H9 (cell line): Measurements from ENCODE around the gene GPC6. TPM values are rescaled to one million over a fixed set of nuclear protein-coding genes. Genes with fewer than 3 reads are reported as not detected.

Experiments used
- DNase-seq: peaks from one replicate; pipeline ENCODE4 v3.0.0-alpha.2; 2017
- H2AFZ ChIP-seq: one replicate; pipeline ENCODE4 v1.6.1; 2013; ENCODE audit warnings: mild to moderate bottlenecking, low read length, control low read depth, moderate library complexity
- H2AK5ac ChIP-seq: 2 replicates; pipeline ENCODE4 v1.6.1; 2013; ENCODE audit warnings: low read length, control low read depth, mixed read lengths; ENCODE audit not compliant: insufficient read length
- H2BK120ac ChIP-seq: one replicate; pipeline ENCODE4 v1.6.1; 2013; ENCODE audit warnings: low read depth, mild to moderate bottlenecking, low read length, control low read depth, inconsistent platforms; ENCODE audit not compliant: poor library complexity, severe bottlenecking
- H2BK12ac ChIP-seq: 2 replicates; pipeline ENCODE4 v1.6.1; 2013; ENCODE audit warnings: low read length, control low read depth, mixed read lengths, low read depth; ENCODE audit not compliant: insufficient read length
- H2BK15ac ChIP-seq: 2 replicates; pipeline ENCODE4 v1.6.1; 2013; ENCODE audit warnings: low read depth, low read length, control low read depth
- H2BK20ac ChIP-seq: one replicate; pipeline ENCODE4 v1.6.1; 2013; ENCODE audit warnings: low read depth, mild to moderate bottlenecking, low read length, control low read depth, inconsistent platforms; ENCODE audit not compliant: poor library complexity, severe bottlenecking
- H2BK5ac ChIP-seq: 2 replicates; pipeline ENCODE4 v1.6.1; 2013; ENCODE audit warnings: low read length, control low read depth, mixed read lengths; ENCODE audit not compliant: insufficient read length
- H3K14ac ChIP-seq: 2 replicates; pipeline ENCODE4 v1.6.1; 2013; ENCODE audit warnings: low read length, control low read depth; ENCODE audit not compliant: insufficient read depth
- H3K18ac ChIP-seq: 2 replicates; pipeline ENCODE4 v1.6.1; 2013; ENCODE audit warnings: low read depth, mild to moderate bottlenecking, mixed read lengths, low read length, control low read depth; ENCODE audit not compliant: insufficient read length
- H3K23ac ChIP-seq: 2 replicates; pipeline ENCODE4 v1.6.1; 2013; ENCODE audit warnings: low read length, control low read depth, mixed read lengths, low read depth; ENCODE audit not compliant: insufficient read length
- H3K23me2 ChIP-seq: 2 replicates; pipeline ENCODE4 v1.6.1; 2013; ENCODE audit warnings: low read depth, mild to moderate bottlenecking, mixed read lengths, low read length, control low read depth; ENCODE audit not compliant: insufficient read length, poor library complexity, severe bottlenecking
- H3K27ac ChIP-seq: 2 replicates; pipeline ENCODE4 v1.5.1; 2013; ENCODE audit warnings: low read length, control low read depth, mixed read lengths, low read depth; ENCODE audit not compliant: insufficient read length
- H3K27me3 ChIP-seq: 2 replicates; pipeline ENCODE4 v1.6.1; 2013; ENCODE audit warnings: low read length, control low read depth, inconsistent platforms; ENCODE audit not compliant: insufficient read depth
- H3K4ac ChIP-seq: 2 replicates; pipeline ENCODE4 v1.6.1; 2013; ENCODE audit warnings: low read depth, mild to moderate bottlenecking, control low read depth, inconsistent platforms, low read length, moderate library complexity
- H3K4me1 ChIP-seq: 2 replicates; pipeline ENCODE4 v1.6.1; 2013; ENCODE audit warnings: low read length, control low read depth, inconsistent platforms; ENCODE audit not compliant: insufficient read depth
- H3K4me2 ChIP-seq: 2 replicates; pipeline ENCODE4 v1.6.1; 2013; ENCODE audit warnings: low read length, control low read depth, mixed read lengths; ENCODE audit not compliant: insufficient read length, insufficient read depth
- H3K56ac ChIP-seq: 2 replicates; pipeline ENCODE4 v1.6.1; 2013; ENCODE audit warnings: low read depth, mild to moderate bottlenecking, mixed read lengths, low read length, control low read depth; ENCODE audit not compliant: insufficient read length
- H3K79me1 ChIP-seq: 2 replicates; pipeline ENCODE4 v1.6.1; 2013; ENCODE audit warnings: low read depth, mild to moderate bottlenecking, moderate library complexity, low read length, control low read depth, inconsistent platforms; ENCODE audit not compliant: insufficient read depth, poor library complexity, severe bottlenecking
- H3K79me2 ChIP-seq: 2 replicates; pipeline ENCODE4 v1.6.1; 2013; ENCODE audit warnings: low read length, control low read depth, inconsistent platforms; ENCODE audit not compliant: insufficient read depth
- H3K9ac ChIP-seq: 2 replicates; pipeline ENCODE4 v1.6.1; 2013; ENCODE audit warnings: low read length, control low read depth, mixed read lengths; ENCODE audit not compliant: insufficient read length; ENCODE audit errors: extremely low read depth
- H3K9me3 ChIP-seq: one replicate; pipeline ENCODE4 v1.6.1; 2013; ENCODE audit warnings: low read depth, low read length, inconsistent platforms; ENCODE audit not compliant: control insufficient read depth
- H3T11ph ChIP-seq: one replicate; pipeline ENCODE4 v1.6.1; 2013; ENCODE audit warnings: mild to moderate bottlenecking, low read length, control low read depth, inconsistent platforms
- H4K20me1 ChIP-seq: one replicate; pipeline ENCODE4 v1.6.1; 2013; ENCODE audit not compliant: control insufficient read depth, insufficient read length, insufficient read depth
- H4K5ac ChIP-seq: 2 replicates; pipeline ENCODE4 v1.6.1; 2013; ENCODE audit warnings: low read depth, mild to moderate bottlenecking, mixed read lengths, low read length, control low read depth; ENCODE audit not compliant: insufficient read length
- H4K8ac ChIP-seq: replicated peaks from 2 replicates; pipeline ENCODE4 v1.6.1; 2013; ENCODE audit warnings: low read length, control low read depth, mixed read lengths, low read depth; ENCODE audit not compliant: insufficient read length
- H4K91ac ChIP-seq: 2 replicates; pipeline ENCODE4 v1.6.1; 2013; ENCODE audit warnings: low read depth, mild to moderate bottlenecking, moderate library complexity, mixed read lengths, low read length, control low read depth; ENCODE audit not compliant: insufficient read length
- H3K27ac Mint-ChIP-seq, 3 experiments: 2 replicates in 2 of 3; 3 replicates in 1 of 3; pipeline ENCODE4 v1.8.0; 2020 to 2021; ENCODE audit warnings: mixed read lengths in 3 of 3, mild to moderate bottlenecking in 1 of 3, moderate library complexity in 1 of 3
- H3K27me3 Mint-ChIP-seq: 2 replicates; pipeline ENCODE4 v1.8.0; 2021; ENCODE audit warnings: low read depth, mild to moderate bottlenecking, moderate library complexity, mixed read lengths
- H3K36me3 Mint-ChIP-seq, 3 experiments: 2 replicates in 2 of 3; 3 replicates in 1 of 3; pipeline ENCODE4 v1.8.0; 2020 to 2021; ENCODE audit warnings: low read depth in 3 of 3, mixed read lengths in 3 of 3; ENCODE audit not compliant: insufficient read depth in 1 of 3
- H3K4me1 Mint-ChIP-seq, 2 experiments: 2 replicates each; pipeline ENCODE4 v1.8.0; 2020; ENCODE audit warnings: mixed read lengths in 2 of 2
- H3K4me3 Mint-ChIP-seq, 2 experiments: 2 replicates in 1 of 2; 3 replicates in 1 of 2; pipeline ENCODE4 v1.8.0; 2020 to 2021; ENCODE audit warnings: mild to moderate bottlenecking in 2 of 2, mixed read lengths in 2 of 2, moderate library complexity in 1 of 2
- H3K9me3 Mint-ChIP-seq, 2 experiments: 2 replicates in 1 of 2; 3 replicates in 1 of 2; pipeline ENCODE4 v1.8.0; 2020; ENCODE audit warnings: mild to moderate bottlenecking in 2 of 2, mixed read lengths in 2 of 2, moderate library complexity in 1 of 2
- CTCF ChIP-seq: fragments of 200-600 bp; sonication (generic); conservative IDR thresholded peaks from 3 replicates; pipeline ENCODE4 v1.8.0; 2021; ENCODE audit warnings: antibody characterized with exemption, mild to moderate bottlenecking
- WGBS: extraction: QIAGEN DNeasy Blood & Tissue Kit; methylation state at CpG from one replicate; pipeline ENCODE4 v1.1.7; 2013; ENCODE audit warnings: missing lambda C conversion rate, low lambda C conversion rate, mixed read lengths; ENCODE audit not compliant: insufficient read length; ENCODE audit errors: extremely low coverage; 5-methylcytosine and 5-hydroxymethylcytosine counted together
- total RNA-seq: library from RNA; stranded (reverse); gene quantifications from 2 replicates; pipeline ENCODE4 v1.2.1, GENCODE V29; 2021

Gene GPC6
- total RNA-seq, 1 experiment from 2014 or later, result 15.6 TPM

GRCh38 chr13:93284064-93284463 is 57.5 kb downstream of the GPC6 start:
- no CpG with 5 or more reads among the region's 1 CpG for WGBS
- Histone ChIP-seq H2AFZ (no peak overlapping the region), H4K91ac (no peak overlapping the region), H3K4ac (no peak overlapping the region), H3K79me2 (peaks cover 6% of the 10 kb centered on the region; the same call in 1 of the 2 replicates), H4K20me1 (no peaks in the 10 kb centered on the region), H2BK120ac (no peak overlapping the region), H3K9ac (no peak overlapping the region), H2BK15ac (no peak overlapping the region), H3T11ph (no peak overlapping the region), H2AK5ac (no peak overlapping the region), H3K18ac (no peak overlapping the region), H3K27ac (no peak overlapping the region), H2BK12ac (no peak overlapping the region), H4K8ac (no peak overlapping the region), H3K79me1 (peaks cover 3% of the 10 kb centered on the region), H3K23me2 (no peaks in the 10 kb centered on the region), H3K23ac (no peak overlapping the region), H3K9me3 (no peaks in the 10 kb centered on the region), H2BK20ac (no peak overlapping the region), H4K5ac (no peak overlapping the region), H3K4me1 (peaks cover 4% of the 10 kb centered on the region), H3K4me2 (no peak overlapping the region), H3K27me3 (no peaks in the 10 kb centered on the region), H3K56ac (no peak overlapping the region), H3K14ac (no peak overlapping the region), H2BK5ac (no peak overlapping the region)
- Mint-ChIP-seq H3K4me3 (no peak overlapping the region), H3K9me3 (peaks cover 0 to 4% of the 10 kb centered on the region in 2 experiments; a peak in 2 of 5 replicates), H3K36me3 (peaks cover 0 to 4% (median 0%) of the 10 kb centered on the region in 3 experiments; a peak in 1 of 7 replicates), H3K27me3 (no peaks in the 10 kb centered on the region), H3K4me1 (peaks cover 39 to 50% of the 10 kb centered on the region in 2 experiments), H3K27ac (no peak overlapping the region)
- DNase-seq, result no peak
- no peak for TF ChIP-seq CTCF
